Stimulated activated effector memory CD8-positive, alpha-beta T cell treated with anti-CD3 and anti-CD28 coated beads, Interleukin-12 subunit alpha, Interleukin-12 subunit beta, amount 100 ng/mL, for 72 hours (primary cell): ENCODE results near the gene GMIP.

Experiments
- ATAC-seq: fragments of 150-1000 bp; cut with Tn5 transposase; 2 replicates; pipeline ENCODE4 v1.10.0; 2021
- DNase-seq, 2 donors: peaks; one replicate each; pipeline ENCODE4 v3.0.0; 2021 to 2022; ENCODE audit warnings: low spot score in 2 of 2
- H3K27ac Mint-ChIP-seq: one replicate; pipeline ENCODE4 v1.8.0; 2022; ENCODE audit warnings: mild to moderate bottlenecking, mixed read lengths
- H3K36me3 Mint-ChIP-seq: one replicate; pipeline ENCODE4 v1.8.0; 2022; ENCODE audit warnings: mild to moderate bottlenecking, mixed read lengths
- H3K4me1 Mint-ChIP-seq: one replicate; pipeline ENCODE4 v1.8.0; 2022; ENCODE audit warnings: mixed read lengths
- H3K4me3 Mint-ChIP-seq: one replicate; pipeline ENCODE4 v1.8.0; 2022; ENCODE audit warnings: mild to moderate bottlenecking, mixed read lengths
- H3K9me3 Mint-ChIP-seq: one replicate; pipeline ENCODE4 v1.8.0; 2022; ENCODE audit warnings: mixed read lengths

The GMIP gene

GRCh38 chr19:19587771-19588170 lies 55.7 kb downstream of the GMIP start:
- H3K4me3 Mint-ChIP-seq = no peak overlapping the region
- ATAC-seq (no peak), DNase-seq (no peak)
- no peaks in the 10 kb centered on the region for H3K9me3 Mint-ChIP-seq
- H3K4me1 Mint-ChIP-seq = peaks cover 47% of the 10 kb centered on the region
- H3K27ac Mint-ChIP-seq = peak overlapping the region; percentile 87
- H3K36me3 Mint-ChIP-seq = peaks cover 88% of the 10 kb centered on the region

DNA sequence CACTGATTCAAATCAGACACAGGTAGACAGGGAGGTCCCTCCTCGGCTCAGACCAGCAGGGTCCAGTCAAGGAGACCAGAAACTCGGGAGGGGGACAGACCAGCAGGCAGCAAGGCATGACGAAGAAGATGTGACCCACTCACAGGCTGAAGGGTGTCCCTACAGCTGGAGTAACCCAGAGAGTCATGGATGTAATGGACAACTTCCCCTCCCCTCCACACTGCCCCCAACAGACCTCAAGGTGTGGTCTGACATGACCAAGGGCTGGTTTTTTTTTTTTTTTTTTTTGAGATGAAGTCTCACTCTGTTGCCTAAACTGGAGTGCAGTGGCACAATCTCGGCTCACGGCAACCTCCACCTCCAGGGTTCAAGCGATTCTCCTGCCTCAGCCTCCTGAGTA lies 59.1 kb downstream of the GMIP start:
- no peak for DNase-seq
- ATAC-seq = no peak
- H3K36me3 Mint-ChIP-seq = peaks cover 73% of the 10 kb centered on the region
- no peaks in the 10 kb centered on the region for H3K9me3 Mint-ChIP-seq
- H3K27ac Mint-ChIP-seq = no peak overlapping the region
- H3K4me3 Mint-ChIP-seq = no peak overlapping the region
- peaks cover 35% of the 10 kb centered on the region for H3K4me1 Mint-ChIP-seq

DNA sequence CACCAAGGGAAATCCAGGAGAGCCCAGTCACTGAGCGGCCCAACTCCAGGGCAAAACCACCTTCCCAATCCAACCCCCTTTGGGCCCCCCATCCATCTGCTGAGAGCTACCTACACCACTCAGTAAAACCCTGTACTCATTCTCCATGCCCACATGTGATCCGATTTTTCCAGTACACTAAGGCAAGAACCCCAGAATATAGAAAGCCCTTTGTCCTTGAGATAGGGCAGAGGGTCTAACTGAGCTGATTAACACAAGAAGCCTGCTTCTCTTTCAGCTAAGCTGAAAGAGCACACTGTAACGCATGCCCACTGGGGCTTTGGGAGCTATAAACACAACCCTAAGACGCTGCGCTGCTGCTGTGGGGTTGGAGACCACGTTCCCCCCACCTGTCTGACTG lies 61.0 kb downstream of the GMIP start:
- Mint-ChIP-seq H3K36me3 (peaks cover 78% of the 10 kb centered on the region), H3K9me3 (no peaks in the 10 kb centered on the region), H3K4me1 (peaks cover 22% of the 10 kb centered on the region), H3K4me3 (no peak overlapping the region), H3K27ac (peak overlapping the region; percentile 78)
- ATAC-seq = no peak
- no peak for DNase-seq

DNA sequence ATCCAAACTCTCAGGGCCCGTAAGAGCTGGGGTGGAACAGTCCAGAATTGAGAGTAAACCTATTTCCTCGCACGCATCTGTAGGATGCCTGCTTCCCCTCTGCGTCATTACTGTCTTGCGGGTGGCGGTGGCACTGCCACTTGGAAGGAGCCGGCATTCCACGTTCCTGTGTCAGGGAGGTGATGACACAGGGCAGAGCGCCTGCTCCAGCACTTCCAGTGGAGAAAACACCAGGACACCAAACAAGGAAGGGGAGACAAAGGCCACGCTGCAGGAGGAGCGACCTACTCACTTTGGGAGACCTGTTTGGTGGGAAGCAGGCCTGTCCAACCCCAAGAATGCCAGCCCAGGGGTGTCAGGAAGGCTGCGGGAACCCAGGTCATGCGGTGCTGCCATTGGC lies 62.1 kb downstream of the GMIP start:
- H3K4me1 Mint-ChIP-seq = peaks cover 22% of the 10 kb centered on the region
- H3K4me3 Mint-ChIP-seq = no peak overlapping the region
- no peak for ATAC-seq
- H3K9me3 Mint-ChIP-seq = no peaks in the 10 kb centered on the region
- H3K36me3 Mint-ChIP-seq = peaks cover 71% of the 10 kb centered on the region
- peak overlapping the region; percentile 78 for H3K27ac Mint-ChIP-seq
- DNase-seq = no peak

GRCh38 chr19:19580418-19580817 lies 63.0 kb downstream of the GMIP start:
- ATAC-seq (no peak), DNase-seq (no peak)
- no peaks in the 10 kb centered on the region for H3K9me3 Mint-ChIP-seq
- no peak overlapping the region for H3K4me3 Mint-ChIP-seq
- peaks cover 66% of the 10 kb centered on the region for H3K36me3 Mint-ChIP-seq
- H3K4me1 Mint-ChIP-seq = peaks cover 22% of the 10 kb centered on the region
- H3K27ac Mint-ChIP-seq = no peak overlapping the region

DNA sequence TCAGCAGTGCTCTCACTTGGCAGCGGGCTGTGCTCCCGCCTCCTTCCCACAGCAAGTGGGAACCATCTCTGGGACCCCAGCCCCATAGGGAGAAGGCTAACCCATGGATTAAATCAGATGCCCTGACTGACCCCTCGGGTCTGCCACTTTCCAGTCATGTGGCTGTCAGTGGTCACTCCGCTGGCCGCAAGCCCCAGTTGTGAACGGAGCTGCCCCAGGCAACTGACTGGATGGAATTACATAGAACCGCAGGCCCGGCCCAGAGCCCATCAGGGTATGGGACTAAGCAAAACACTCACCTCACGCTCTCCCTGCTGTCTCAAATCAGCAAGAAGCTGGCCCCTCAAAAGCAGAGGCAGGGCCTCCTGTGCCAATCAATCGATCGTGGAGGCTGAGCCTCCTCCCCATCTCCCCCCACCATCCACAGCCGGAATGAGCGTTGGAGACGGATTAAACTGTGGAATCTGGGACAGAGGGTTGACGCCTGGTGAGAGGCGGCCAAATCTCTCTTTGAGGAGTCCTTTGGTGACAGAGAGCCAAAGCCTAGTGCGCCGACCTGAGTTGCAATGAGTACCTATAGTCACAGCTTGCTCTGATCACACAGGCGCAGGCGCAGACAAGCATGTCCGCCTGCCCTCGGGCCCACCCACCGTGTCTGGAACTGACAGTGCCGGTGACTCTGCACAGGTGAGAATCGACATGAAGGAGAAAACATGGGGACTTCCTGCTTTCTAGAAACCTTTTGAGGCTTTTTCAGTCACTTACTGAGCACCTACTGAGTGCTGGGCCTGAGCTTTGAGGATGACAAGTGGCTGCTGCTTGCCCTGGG lies 63.7 kb downstream of the GMIP start:
- ATAC-seq (no peak), DNase-seq (no peak)
- Mint-ChIP-seq H3K9me3 (no peaks in the 10 kb centered on the region), H3K4me3 (no peak overlapping the region), H3K27ac (peak overlapping the region; percentile 43), H3K36me3 (peaks cover 66% of the 10 kb centered on the region), H3K4me1 (peaks cover 22% of the 10 kb centered on the region)
